Activated naive CD4-positive, alpha-beta T cell treated with anti-CD3 and anti-CD28 coated beads, Interleukin-2, amount 50 U/mL, for 24 hours (primary cell): Measurements from ENCODE around the gene DLX3.

Source experiments
- H3K27ac Mint-ChIP-seq: one replicate; pipeline ENCODE4 v1.8.0; 2021; ENCODE audit warnings: mild to moderate bottlenecking, mixed read lengths
- H3K27me3 Mint-ChIP-seq: one replicate; pipeline ENCODE4 v1.8.0; 2021; ENCODE audit warnings: mixed read lengths
- H3K36me3 Mint-ChIP-seq: one replicate; pipeline ENCODE4 v1.8.0; 2021; ENCODE audit warnings: mixed read lengths
- H3K4me1 Mint-ChIP-seq: one replicate; pipeline ENCODE4 v1.8.0; 2021; ENCODE audit warnings: mixed read lengths
- H3K4me3 Mint-ChIP-seq: one replicate; pipeline ENCODE4 v1.8.0; 2021; ENCODE audit warnings: mild to moderate bottlenecking, mixed read lengths
- H3K9me3 Mint-ChIP-seq: one replicate; pipeline ENCODE4 v1.8.0; 2021; ENCODE audit warnings: mixed read lengths

DLX3 gene

GRCh38 chr17:49944273-49944870 lies 50.7 kb downstream of the DLX3 start:
- Mint-ChIP-seq H3K27ac (no peak overlapping the region), H3K36me3 (no peaks in the 10 kb centered on the region), H3K9me3 (no peaks in the 10 kb centered on the region), H3K27me3 (peaks cover 12% of the 10 kb centered on the region), H3K4me3 (no peak overlapping the region), H3K4me1 (no peaks in the 10 kb centered on the region)

- H3K9me3 Mint-ChIP-seq = no peaks in the 10 kb centered on the region
- no peaks in the 10 kb centered on the region for H3K36me3 Mint-ChIP-seq
- peaks cover 8% of the 10 kb centered on the region for H3K27me3 Mint-ChIP-seq
Observed at GRCh38 chr17:49942947-49943346, 52.1 kb downstream of the DLX3 start.

GRCh38 chr17:49941427-49941826 lies 53.6 kb downstream of the DLX3 start:
- no peaks in the 10 kb centered on the region for H3K9me3 Mint-ChIP-seq
- H3K4me1 Mint-ChIP-seq = no peaks in the 10 kb centered on the region
- H3K27ac Mint-ChIP-seq = no peak overlapping the region
- H3K36me3 Mint-ChIP-seq = no peaks in the 10 kb centered on the region
- H3K4me3 Mint-ChIP-seq = no peak overlapping the region
- peaks cover 6% of the 10 kb centered on the region for H3K27me3 Mint-ChIP-seq

More at GRCh38 chr17:49942947-49943346, 52.1 kb downstream of the DLX3 start:
- Mint-ChIP-seq H3K4me1 (no peaks in the 10 kb centered on the region), H3K27ac (no peak overlapping the region), H3K4me3 (no peak overlapping the region)
